GM19397 (cell line): ENCODE data around the gene TSPAN11.
"Not testable (repeated sequence)": the region's sequence is repeated elsewhere in the genome, so short reads cannot be mapped to it uniquely, and the experiment has no call there.

ENCODE experiments used
- ATAC-seq: cut with Tn5 transposase; IDR thresholded peaks from one replicate; pipeline ENCODE4 v1.9.1; 2021; ENCODE audit warnings: mild to moderate bottlenecking, moderate library complexity; ENCODE audit not compliant: unreplicated experiment

TSPAN11 gene

GRCh38 chr12:30926243-30927221, at the start of gene TSPAN11:
TSPAN11 (plus strand) TSS chr12:30926748; CDS start chr12:30953992, 27,244 bp downstream.
- no peak for ATAC-seq

GRCh38 chr12:30877105-30877875, 49.3 kb upstream of the TSPAN11 start:
- no peak for ATAC-seq

GRCh38 chr12:30878024-30878423, 48.5 kb upstream of the TSPAN11 start:
- ATAC-seq: no peak

- ATAC-seq: no peak
Observed at GRCh38 chr12:30880061-30880460, 46.5 kb upstream of the TSPAN11 start.

GRCh38 chr12:30880813-30881212, 45.7 kb upstream of the TSPAN11 start:
- no peak for ATAC-seq

GRCh38 chr12:30882706-30883105, 43.8 kb upstream of the TSPAN11 start:
- no peak for ATAC-seq

GRCh38 chr12:30884799-30885198, 41.7 kb upstream of the TSPAN11 start:
- ATAC-seq: no peak

GRCh38 chr12:30885321-30885720, 41.2 kb upstream of the TSPAN11 start:
- no peak for ATAC-seq

- no peak for ATAC-seq
Observed at GRCh38 chr12:30887226-30887625, 39.3 kb upstream of the TSPAN11 start.

GRCh38 chr12:30888241-30888640, 38.3 kb upstream of the TSPAN11 start:
- ATAC-seq: no peak

- ATAC-seq: not testable (repeated sequence)
Observed at GRCh38 chr12:30894531-30894930, 32.0 kb upstream of the TSPAN11 start.

GRCh38 chr12:30896461-30896860, 30.1 kb upstream of the TSPAN11 start:
- no peak for ATAC-seq

- no peak for ATAC-seq
Observed at GRCh38 chr12:30898846-30899245, 27.7 kb upstream of the TSPAN11 start.

GRCh38 chr12:30900351-30900750, 26.2 kb upstream of the TSPAN11 start:
- no peak for ATAC-seq

- no peak for ATAC-seq
Observed at GRCh38 chr12:30902001-30902400, 24.5 kb upstream of the TSPAN11 start.

GRCh38 chr12:30902596-30902995, 24.0 kb upstream of the TSPAN11 start:
- ATAC-seq: no peak

- ATAC-seq: no peak
Observed at GRCh38 chr12:30905463-30906009, 21.0 kb upstream of the TSPAN11 start.

- no peak for ATAC-seq
Observed at GRCh38 chr12:30908076-30908721, 18.3 kb upstream of the TSPAN11 start.

- no peak for ATAC-seq
Observed at GRCh38 chr12:30908722-30909348, 17.7 kb upstream of the TSPAN11 start.

- ATAC-seq: no peak
Observed at GRCh38 chr12:30909349-30910037, 17.1 kb upstream of the TSPAN11 start.
